GM21526 (cell line): Measurements from ENCODE around the gene CACNB4.
"Not testable (repeated sequence)": the region's sequence is repeated elsewhere in the genome, so short reads cannot be mapped to it uniquely, and the experiment has no call there.

ENCODE experiments used
- ATAC-seq: cut with Tn5 transposase; IDR thresholded peaks from one replicate; pipeline ENCODE4 v1.9.1; 2021; ENCODE audit warnings: moderate library complexity; ENCODE audit not compliant: unreplicated experiment, low FRiP score

The CACNB4 gene

GRCh38 chr2:152098496-152099366 is at the start of gene CACNB4:
CACNB4 (minus strand) TSS chr2:152099044.
- no peak for ATAC-seq

GRCh38 chr2:152134488-152135280 is 35.8 kb upstream of the CACNB4 start:
- peak; percentile 64 for ATAC-seq

GRCh38 chr2:152132306-152132705 is 33.5 kb upstream of the CACNB4 start:
- no peak for ATAC-seq

- ATAC-seq: no peak
Measured at GRCh38 chr2:152127628-152128027, 28.8 kb upstream of the CACNB4 start.

GRCh38 chr2:152126664-152127063 is 27.8 kb upstream of the CACNB4 start:
- ATAC-seq: no peak

DNA sequence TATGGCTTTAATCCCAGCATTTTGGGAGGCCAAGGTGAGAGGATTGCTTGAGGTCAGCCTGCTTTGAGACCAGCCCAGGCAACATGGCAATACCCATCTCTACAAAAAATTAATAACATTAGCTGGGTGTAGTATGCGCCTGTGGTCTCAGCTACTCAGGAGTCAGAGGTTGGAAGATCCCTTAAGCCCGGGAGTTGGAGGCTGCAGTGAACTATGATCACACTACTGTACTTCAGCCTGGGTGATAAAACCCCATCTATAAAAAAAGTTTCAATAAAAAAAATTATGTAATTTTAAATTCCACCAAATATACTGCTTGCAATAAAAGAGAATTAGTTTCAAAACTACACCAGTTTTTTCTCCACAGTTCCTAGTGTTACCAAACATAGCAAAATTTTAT is 23.3 kb upstream of the CACNB4 start:
- no peak for ATAC-seq

- no peak for ATAC-seq
Measured at GRCh38 chr2:152120430-152120829, 21.6 kb upstream of the CACNB4 start.

GRCh38 chr2:152115952-152116351 is 17.1 kb upstream of the CACNB4 start:
- ATAC-seq: no peak

DNA sequence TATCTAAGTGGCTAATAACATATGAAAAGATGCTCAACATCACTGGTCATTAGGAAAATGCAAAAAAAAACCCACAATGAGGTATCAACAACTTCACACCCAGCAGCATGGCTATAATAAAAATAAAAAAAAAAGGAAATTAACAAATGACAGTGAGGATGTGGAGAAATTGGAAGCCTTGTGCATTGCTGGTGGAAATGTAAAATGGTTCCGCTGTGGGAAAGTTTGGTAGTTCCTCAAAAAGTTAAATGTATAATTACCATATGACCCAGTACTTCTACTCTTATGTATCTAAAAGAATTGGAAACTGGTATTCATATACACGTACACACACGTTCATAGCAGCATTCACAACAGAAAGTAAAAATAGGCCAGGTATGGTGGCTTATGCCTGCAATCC is 15.5 kb upstream of the CACNB4 start:
- no peak for ATAC-seq

DNA sequence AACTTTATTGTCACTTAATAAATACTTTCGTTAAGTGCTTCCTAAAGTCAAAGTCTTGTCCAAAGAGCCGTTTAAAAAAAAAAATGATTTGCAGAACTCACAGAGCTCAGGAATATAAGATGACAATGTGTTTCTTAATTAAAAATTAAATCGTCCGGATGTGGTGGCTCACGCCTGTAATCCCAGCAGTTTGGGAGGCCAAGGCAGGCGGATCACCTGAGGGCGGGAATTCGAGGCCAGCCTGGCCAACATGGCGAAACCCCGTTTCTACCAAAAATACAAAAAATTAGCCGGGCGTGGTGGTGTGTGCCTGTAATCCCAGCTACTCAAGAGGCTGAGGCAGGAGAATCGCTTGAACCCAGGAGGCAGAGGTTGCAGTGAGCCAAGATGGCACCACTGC is 8.3 kb upstream of the CACNB4 start:
- not testable (repeated sequence) for ATAC-seq

DNA sequence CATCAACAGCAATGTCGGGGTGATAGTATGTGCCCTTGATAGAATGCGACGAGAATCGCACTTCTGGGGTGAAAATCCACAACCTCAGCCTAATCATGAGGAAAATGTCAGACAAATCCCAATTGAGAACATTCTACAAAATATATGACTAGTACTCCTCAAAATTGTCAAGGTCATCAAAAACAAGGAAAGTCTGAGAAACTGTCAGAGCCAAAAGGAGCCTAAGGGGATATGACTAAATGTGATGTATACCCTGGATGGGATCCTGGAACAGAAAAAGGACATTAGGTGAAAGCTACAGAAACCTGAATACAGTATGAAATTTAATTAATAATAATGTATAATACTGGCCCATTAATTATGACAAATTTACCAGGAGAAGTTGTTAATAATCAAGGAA is 7.6 kb upstream of the CACNB4 start:
- ATAC-seq: no peak

DNA sequence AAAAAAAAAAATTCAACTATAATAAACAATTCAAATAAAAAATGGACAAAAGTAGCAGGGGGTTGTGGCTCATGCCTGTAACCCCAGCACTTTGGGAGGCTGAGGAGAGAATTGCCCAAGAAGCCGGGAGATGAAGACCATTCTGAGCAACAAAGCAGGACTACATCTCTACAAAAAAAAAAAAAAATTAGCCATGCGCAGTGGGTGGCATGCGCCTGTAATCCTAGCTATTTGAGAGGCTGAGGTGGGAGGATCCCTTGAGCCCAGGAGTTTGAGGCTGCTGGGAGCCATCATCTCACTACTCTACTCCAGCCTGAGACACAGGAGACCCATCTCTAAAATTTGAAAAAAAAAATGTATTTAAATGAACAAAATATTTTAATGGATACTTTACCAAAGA is 4.4 kb upstream of the CACNB4 start:
- ATAC-seq: no peak

- ATAC-seq: no peak
Measured at GRCh38 chr2:152100961-152101360, 2.1 kb upstream of the CACNB4 start.

DNA sequence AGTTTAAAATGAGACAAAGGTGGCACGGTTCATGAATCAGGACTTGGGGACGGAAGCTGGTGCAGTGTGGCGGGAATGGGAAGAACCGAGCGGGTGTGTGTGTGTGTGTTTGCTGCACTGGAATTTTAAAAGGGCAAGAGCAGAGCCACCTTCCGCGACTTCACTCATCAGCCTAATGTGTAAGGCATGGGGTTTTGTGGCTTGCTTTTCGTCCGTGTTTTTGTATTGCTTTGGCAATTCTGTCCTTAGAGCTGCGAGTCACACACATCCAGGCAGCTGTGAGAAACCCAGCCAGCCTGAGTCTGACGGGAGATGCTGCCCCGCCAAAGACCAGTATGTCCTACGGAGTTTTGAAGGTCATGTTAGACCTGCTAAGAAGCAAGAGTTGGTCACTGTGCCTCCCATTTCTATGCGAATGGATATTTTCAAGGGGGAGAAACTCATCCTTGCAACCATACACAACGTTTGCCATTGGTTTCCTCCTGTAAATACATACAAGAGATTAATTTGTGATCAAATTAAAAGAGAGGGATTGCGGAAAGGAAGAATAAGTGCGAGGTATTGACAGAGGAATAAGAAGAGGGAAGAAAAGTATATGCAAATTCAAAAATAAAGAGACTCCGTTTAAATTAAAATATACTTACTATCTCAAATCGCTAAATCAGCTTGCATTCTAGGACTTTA is 665 bp upstream of the CACNB4 start:
- ATAC-seq: no peak

- ATAC-seq: no peak
Measured at GRCh38 chr2:152097801-152098495, 896 bp downstream of the CACNB4 start.

DNA sequence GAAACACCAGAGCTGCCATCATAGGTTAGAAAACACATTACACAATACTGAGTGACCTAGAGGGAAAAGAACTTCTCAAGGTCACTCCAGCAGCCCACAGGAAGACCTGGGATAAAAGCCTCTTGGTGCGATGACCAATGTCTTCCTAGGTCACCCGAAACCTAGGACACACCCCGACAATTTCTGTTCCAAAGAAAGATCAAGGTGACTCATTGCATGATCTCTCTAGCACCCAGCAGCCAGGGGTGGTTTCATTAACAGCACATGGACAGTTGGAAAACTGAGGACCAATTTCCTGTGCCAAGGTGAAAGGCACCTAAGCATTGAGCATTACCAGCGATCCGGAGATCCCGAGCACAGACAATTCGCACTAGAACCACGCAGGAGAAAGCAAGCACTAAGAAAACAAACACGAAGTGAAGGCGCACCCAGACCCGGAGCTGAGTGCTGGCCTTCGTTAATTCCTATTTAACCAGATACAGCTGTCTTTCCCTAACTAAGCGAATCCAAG is 1.5 kb downstream of the CACNB4 start:
- ATAC-seq: no peak

DNA sequence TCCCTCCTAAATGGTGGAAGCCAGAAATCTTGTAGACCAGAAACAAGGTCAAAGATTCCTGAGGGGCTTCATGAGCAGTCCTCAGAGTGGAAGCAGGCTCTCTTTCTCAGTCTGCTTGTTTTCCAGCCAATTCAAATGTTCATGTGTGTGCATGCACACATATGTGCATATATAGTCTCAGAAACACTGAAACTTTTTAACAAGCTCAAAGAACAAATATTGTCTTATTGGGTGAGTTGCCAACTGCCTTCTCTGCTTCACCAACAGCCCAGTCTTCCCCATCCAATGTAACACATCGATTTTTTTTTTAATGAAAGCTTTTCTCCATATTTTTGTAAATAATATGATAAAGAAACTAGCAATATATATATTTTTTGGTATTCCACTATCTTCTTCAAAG is 3.7 kb downstream of the CACNB4 start:
- ATAC-seq: no peak

DNA sequence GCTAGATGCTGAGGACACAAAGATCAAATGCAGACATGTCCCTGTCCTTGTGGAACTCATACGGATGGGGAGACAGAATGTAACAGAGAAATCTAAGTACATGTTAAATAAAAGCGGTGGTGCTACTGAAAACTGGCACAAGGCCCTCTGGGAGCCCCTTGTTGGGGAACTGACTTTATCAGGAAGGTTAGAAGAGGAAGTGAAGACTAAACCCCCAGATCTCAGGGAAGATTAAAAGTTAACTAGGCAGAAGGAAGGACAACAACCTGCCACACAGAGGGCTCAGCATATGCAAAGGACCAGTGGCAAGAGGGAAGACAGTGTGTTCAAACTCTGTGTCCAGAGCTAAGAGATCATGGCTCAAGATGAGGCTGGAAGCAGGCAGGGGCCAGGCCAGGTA is 4.8 kb downstream of the CACNB4 start:
- no peak for ATAC-seq

GRCh38 chr2:152093464-152093863 is 5.4 kb downstream of the CACNB4 start:
- no peak for ATAC-seq

DNA sequence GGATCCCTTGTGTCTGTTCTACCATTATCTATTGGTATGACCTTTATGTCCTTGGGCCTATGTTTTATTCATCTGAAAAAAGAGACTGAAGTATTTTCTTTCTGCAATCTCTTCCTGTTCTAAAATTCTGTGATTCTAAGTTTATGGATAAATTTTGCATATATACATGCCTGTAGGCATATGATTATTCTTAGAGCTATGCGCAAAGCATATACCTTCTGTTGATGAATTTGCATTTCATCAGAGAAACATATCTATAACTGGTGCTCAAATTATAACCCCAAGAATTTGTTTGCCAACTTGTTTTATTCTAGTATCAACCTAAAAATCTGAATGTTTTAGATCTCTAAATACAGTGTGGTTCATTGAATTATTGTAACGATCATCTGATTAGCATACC is 6.7 kb downstream of the CACNB4 start:
- ATAC-seq: no peak
